Mucosa of descending colon (tissue), 3 donors: ENCODE measurements around the gene IL3RA. TPM values are rescaled to one million over a fixed set of nuclear protein-coding genes. Genes with fewer than 3 reads are reported as not detected.
A peak's percentile ranks its signal among the peaks of the same experiment; 100 is the strongest.
"Not testable (repeated sequence)": the region's sequence is repeated elsewhere in the genome, so short reads cannot be mapped to it uniquely, and the experiment has no call there.

Source experiments
- ATAC-seq: fragments of 200-7000 bp; cut with Tn5 transposase; one replicate; pipeline ENCODE4 v1.9.1; 2020; ENCODE audit warnings: mild to moderate bottlenecking, moderate library complexity
- DNase-seq, 3 donors: peaks; one replicate each; pipeline ENCODE4 v3.0.0-alpha.2; 2020
- H3K36me3 ChIP-seq: fragments of 200-600 bp; one replicate; pipeline ENCODE4 v1.8.0; 2021; ENCODE audit warnings: low read depth, mild to moderate bottlenecking
- H3K4me1 ChIP-seq: fragments of 200-600 bp; one replicate; pipeline ENCODE4 v1.8.0; 2021; ENCODE audit warnings: low read depth, mild to moderate bottlenecking
- H3K4me3 ChIP-seq: fragments of 200-600 bp; one replicate; pipeline ENCODE4 v1.8.0; 2021; ENCODE audit warnings: mild to moderate bottlenecking
- H3K9me3 ChIP-seq: fragments of 200-600 bp; one replicate; pipeline ENCODE4 v1.8.0; 2021; ENCODE audit warnings: mild to moderate bottlenecking
- CTCF ChIP-seq: fragments of 200-600 bp; IDR thresholded peaks from one replicate; pipeline ENCODE4 v1.8.0; 2022; ENCODE audit warnings: antibody characterized with exemption, mild to moderate bottlenecking
- intact Hi-C, 2 donors: fragments of 100-400 bp; cut with DNase I in 1 of 2; cut with micrococcal nuclease in 1 of 2; formaldehyde crosslinking; loops; one replicate each; pipeline versions ENCODE4 v1.11.0 to v1.11.1; 2022; cut with DNase I, micrococcal nuclease
- total RNA-seq, 3 donors: library from RNA; stranded (reverse); fragmentation: NEBNext Ultra II Directional in 2 of 3; extraction: Animal tissue kit (Norgen Biotek cat#: 25700) in 2 of 3; gene quantifications; one replicate each; pipeline versions ENCODE4 v1.2.1 to v1.2.4, GENCODE V29; 2021 to 2023
- donor health status: DM: no; HTN: no; CAD: no; lungs with moderate emphysema.
- donor health status: DM: no; HTN: no; CAD: no.
- donor health status: DM: no; HTN: yes; CAD: no.

IL3RA gene
- total RNA-seq, 3 donors from 2014 or later = 6.3 to 11.6 (median 8.5) TPM

- ATAC-seq (no peak), DNase-seq (no peak)
- Histone ChIP-seq H3K9me3 (peaks cover 9% of the 10 kb centered on the region), H3K4me3 (no peak overlapping the region), H3K36me3 (no peaks in the 10 kb centered on the region), H3K4me1 (no peaks in the 10 kb centered on the region)
- intact Hi-C loops = no loop called here
- no peak for TF ChIP-seq CTCF
Observed at GRCh38 chrX:1360171-1360570, 23.6 kb downstream of the IL3RA start.

- no peak for ATAC-seq
- H3K36me3 ChIP-seq = no peaks in the 10 kb centered on the region
- no peaks in the 10 kb centered on the region for H3K4me1 ChIP-seq
- peaks cover 9% of the 10 kb centered on the region for H3K9me3 ChIP-seq
- intact Hi-C loops = no loop called here
- no peak overlapping the region for H3K4me3 ChIP-seq
- DNase-seq = peak in 1 of 3 donors; percentile 35
- no peak for TF ChIP-seq CTCF
Observed at GRCh38 chrX:1361275-1361674, 24.7 kb downstream of the IL3RA start.

GRCh38 chrX:1361910-1362309 lies 25.3 kb downstream of the IL3RA start:
- no peaks in the 10 kb centered on the region for H3K4me1 ChIP-seq
- H3K9me3 ChIP-seq = peaks cover 9% of the 10 kb centered on the region
- no peaks in the 10 kb centered on the region for H3K36me3 ChIP-seq
- intact Hi-C loops = no loop called here
- DNase-seq (no peak), ATAC-seq (no peak)
- H3K4me3 ChIP-seq = no peak overlapping the region
- TF ChIP-seq CTCF = no peak

GRCh38 chrX:1366363-1366762 lies 29.8 kb downstream of the IL3RA start:
- H3K36me3 ChIP-seq, ATAC-seq, intact Hi-C loops, H3K4me1 ChIP-seq, H3K9me3 ChIP-seq, H3K4me3 ChIP-seq: not testable (repeated sequence)
- DNase-seq = peak in 1 of 3 donors; percentile 20

- no peak for ATAC-seq
- TF ChIP-seq CTCF = no peak
- Histone ChIP-seq H3K9me3 (no peaks in the 10 kb centered on the region), H3K4me1 (no peaks in the 10 kb centered on the region), H3K36me3 (no peaks in the 10 kb centered on the region), H3K4me3 (no peak overlapping the region)
- DNase-seq = no peak
- intact Hi-C loops = no loop called here
Observed at GRCh38 chrX:1368385-1368698, 31.8 kb downstream of the IL3RA start.

GRCh38 chrX:1378306-1378759 lies 41.7 kb downstream of the IL3RA start:
- no peak for ATAC-seq
- peak in 1 of 3 donors; percentile 29 for DNase-seq
- TF ChIP-seq CTCF = no peak
- Histone ChIP-seq H3K4me1 (peaks cover 6% of the 10 kb centered on the region), H3K36me3 (no peaks in the 10 kb centered on the region), H3K4me3 (no peak overlapping the region), H3K9me3 (no peaks in the 10 kb centered on the region)
- intact Hi-C loops = no loop called here
